Measurements from ENCODE around the gene PLPP6.

DNA sequence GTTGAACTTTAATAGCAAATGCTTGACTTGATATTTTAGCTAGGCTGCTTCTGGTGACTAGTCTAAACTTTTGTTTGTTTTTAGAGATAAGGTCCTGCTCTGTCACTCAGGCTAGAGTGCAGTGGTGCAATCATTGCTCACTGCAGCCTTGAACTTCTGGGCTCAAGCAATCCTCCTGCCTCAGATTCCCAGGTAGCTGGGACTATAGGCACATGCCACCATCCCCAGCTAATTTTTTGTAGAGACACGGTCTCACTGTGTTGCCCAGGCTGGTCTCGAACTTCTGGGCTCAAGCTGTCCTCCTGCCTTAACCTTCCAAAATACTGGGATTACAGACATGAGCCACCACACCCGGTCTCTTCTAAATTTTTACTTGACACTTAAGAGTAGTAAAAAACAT lies 38.0 kb downstream of the PLPP6 start:
- TF ChIP-seq, protein P1, sequence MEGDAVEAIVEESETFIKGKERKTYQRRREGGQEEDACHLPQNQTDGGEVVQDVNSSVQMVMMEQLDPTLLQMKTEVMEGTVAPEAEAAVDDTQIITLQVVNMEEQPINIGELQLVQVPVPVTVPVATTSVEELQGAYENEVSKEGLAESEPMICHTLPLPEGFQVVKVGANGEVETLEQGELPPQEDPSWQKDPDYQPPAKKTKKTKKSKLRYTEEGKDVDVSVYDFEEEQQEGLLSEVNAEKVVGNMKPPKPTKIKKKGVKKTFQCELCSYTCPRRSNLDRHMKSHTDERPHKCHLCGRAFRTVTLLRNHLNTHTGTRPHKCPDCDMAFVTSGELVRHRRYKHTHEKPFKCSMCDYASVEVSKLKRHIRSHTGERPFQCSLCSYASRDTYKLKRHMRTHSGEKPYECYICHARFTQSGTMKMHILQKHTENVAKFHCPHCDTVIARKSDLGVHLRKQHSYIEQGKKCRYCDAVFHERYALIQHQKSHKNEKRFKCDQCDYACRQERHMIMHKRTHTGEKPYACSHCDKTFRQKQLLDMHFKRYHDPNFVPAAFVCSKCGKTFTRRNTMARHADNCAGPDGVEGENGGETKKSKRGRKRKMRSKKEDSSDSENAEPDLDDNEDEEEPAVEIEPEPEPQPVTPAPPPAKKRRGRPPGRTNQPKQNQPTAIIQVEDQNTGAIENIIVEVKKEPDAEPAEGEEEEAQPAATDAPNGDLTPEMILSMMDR (IDR thresholded peaks at IDR 0.05) = no peak
- no peak for TF ChIP-seq EP300 (IDR thresholded peaks at IDR 0.05)
